ENCODE results near the gene CATSPER4. TPM values are rescaled to one million over a fixed set of nuclear protein-coding genes. Genes with fewer than 3 reads are reported as not detected.
"Not testable (repeated sequence)": the region's sequence is repeated elsewhere in the genome, so short reads cannot be mapped to it uniquely, and the experiment has no call there.

The CATSPER4 gene
- total RNA-seq, 1 donor from 2014 or later = not detected

DNA sequence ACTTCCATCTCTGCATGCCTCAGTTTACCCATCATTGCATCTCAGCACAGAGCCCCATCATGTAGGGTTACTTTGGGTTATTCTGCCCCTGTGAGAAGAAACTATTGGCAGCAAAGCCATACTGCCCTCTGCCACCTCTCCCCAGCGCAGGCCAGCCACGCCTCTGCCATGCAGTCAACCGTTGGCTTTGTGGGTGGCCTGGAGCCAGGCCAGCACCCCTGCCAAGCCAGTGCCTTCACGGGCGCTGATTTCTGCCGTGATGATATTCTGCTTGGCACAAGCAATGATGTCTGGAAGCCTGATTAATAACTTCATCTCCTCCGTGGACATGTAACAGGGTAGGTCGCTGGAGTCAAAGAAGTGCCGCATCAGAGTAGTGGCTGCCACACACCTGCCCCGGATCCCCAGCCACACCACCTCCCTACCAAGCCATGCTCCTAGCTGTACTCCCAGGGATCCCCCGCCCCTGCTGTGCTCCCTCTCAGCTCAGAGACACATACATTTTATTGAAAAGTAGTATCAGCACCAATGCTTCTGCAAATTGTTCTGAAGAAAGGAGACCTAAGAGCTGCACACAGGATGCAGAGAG is 28.6 kb downstream of the CATSPER4 start:
- no peak overlapping the region for H3K4me3 Mint-ChIP-seq
- H3K27ac Mint-ChIP-seq (ENCODE audit: unreplicated experiment) = no peak overlapping the region
- TF ChIP-seq, protein P1, sequence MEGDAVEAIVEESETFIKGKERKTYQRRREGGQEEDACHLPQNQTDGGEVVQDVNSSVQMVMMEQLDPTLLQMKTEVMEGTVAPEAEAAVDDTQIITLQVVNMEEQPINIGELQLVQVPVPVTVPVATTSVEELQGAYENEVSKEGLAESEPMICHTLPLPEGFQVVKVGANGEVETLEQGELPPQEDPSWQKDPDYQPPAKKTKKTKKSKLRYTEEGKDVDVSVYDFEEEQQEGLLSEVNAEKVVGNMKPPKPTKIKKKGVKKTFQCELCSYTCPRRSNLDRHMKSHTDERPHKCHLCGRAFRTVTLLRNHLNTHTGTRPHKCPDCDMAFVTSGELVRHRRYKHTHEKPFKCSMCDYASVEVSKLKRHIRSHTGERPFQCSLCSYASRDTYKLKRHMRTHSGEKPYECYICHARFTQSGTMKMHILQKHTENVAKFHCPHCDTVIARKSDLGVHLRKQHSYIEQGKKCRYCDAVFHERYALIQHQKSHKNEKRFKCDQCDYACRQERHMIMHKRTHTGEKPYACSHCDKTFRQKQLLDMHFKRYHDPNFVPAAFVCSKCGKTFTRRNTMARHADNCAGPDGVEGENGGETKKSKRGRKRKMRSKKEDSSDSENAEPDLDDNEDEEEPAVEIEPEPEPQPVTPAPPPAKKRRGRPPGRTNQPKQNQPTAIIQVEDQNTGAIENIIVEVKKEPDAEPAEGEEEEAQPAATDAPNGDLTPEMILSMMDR (conservative IDR thresholded peaks at IDR 0.05) = no peak
- H3K9me3 Mint-ChIP-seq = no peaks in the 10 kb centered on the region
- no peaks in the 10 kb centered on the region for H3K36me3 Mint-ChIP-seq (ENCODE audit: low read depth)
- peaks cover 8% of the 10 kb centered on the region for H3K4me1 Mint-ChIP-seq
- DNase-seq (ENCODE audit: low read depth, low spot score) = no peak
- H3K27me3 Mint-ChIP-seq (ENCODE audit: low read depth) = peaks cover 7% of the 10 kb centered on the region

DNA sequence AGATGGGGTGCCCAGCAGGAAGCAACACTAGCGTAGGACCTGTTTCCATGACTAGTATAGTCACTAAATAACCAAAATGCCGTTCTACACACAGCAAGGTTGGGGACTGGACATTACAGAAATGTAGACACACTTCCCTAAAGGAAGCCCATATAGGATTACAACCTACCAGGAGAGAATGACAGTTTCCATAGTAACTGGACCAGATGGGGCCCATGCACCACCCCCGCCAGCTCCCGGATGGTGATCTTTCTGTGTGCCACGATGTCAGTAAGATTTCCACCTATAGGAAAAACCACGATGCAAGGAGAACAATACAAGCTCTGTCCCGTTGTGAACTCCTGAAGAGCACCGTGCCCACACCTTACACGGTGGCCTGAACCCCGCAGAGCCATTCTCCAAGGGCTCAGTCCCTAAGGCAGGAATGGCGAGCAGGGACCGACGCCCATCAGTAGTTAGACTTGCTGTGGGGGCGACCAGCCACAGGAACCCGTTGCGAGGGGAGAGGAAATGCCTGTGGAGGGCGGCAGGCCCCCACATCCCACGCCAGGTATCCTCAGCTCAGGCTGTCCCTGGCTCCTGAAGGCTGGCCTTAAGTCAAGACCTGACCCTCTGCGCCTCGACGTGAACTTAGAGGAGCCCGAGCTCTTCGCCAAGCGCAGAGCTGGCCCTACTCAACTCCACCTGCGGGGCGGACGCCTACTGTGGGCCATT is 30.0 kb downstream of the CATSPER4 start:
- Mint-ChIP-seq H3K4me3 (no peak overlapping the region), H3K36me3 (ENCODE audit: low read depth) (no peaks in the 10 kb centered on the region), H3K27me3 (ENCODE audit: low read depth) (peaks cover 20% of the 10 kb centered on the region), H3K4me1 (peaks cover 8% of the 10 kb centered on the region), H3K9me3 (no peaks in the 10 kb centered on the region), H3K27ac (ENCODE audit: unreplicated experiment) (no peak overlapping the region)
- TF ChIP-seq, protein P1 (conservative IDR thresholded peaks at IDR 0.05) = no peak
- no peak for DNase-seq (ENCODE audit: low read depth, low spot score)

- Mint-ChIP-seq H3K27ac (ENCODE audit: unreplicated experiment) (no peak overlapping the region), H3K27me3 (ENCODE audit: low read depth) (peaks cover 27% of the 10 kb centered on the region), H3K4me3 (no peak overlapping the region), H3K4me1 (peaks cover 15% of the 10 kb centered on the region), H3K9me3 (no peaks in the 10 kb centered on the region), H3K36me3 (ENCODE audit: low read depth) (no peaks in the 10 kb centered on the region)
- no peak for DNase-seq (ENCODE audit: low read depth, low spot score)
- TF ChIP-seq, protein P1 (conservative IDR thresholded peaks at IDR 0.05) = no peak
Observed at GRCh38 chr1:26221094-26221493, 30.7 kb downstream of the CATSPER4 start.

GRCh38 chr1:26224606-26225005 is 34.2 kb downstream of the CATSPER4 start:
- no peak for DNase-seq (ENCODE audit: low read depth, low spot score)
- Mint-ChIP-seq H3K36me3 (ENCODE audit: low read depth) (no peaks in the 10 kb centered on the region), H3K27me3 (ENCODE audit: low read depth) (peaks cover 46% of the 10 kb centered on the region), H3K4me1 (peaks cover 15% of the 10 kb centered on the region), H3K27ac (ENCODE audit: unreplicated experiment) (no peak overlapping the region), H3K9me3 (no peaks in the 10 kb centered on the region), H3K4me3 (peak overlapping the region; percentile 31)
- TF ChIP-seq, protein P1 (conservative IDR thresholded peaks at IDR 0.05) = no peak

- peaks cover 10% of the 10 kb centered on the region for H3K4me1 Mint-ChIP-seq
- peak; percentile 63 for DNase-seq (ENCODE audit: low read depth, low spot score)
- no peaks in the 10 kb centered on the region for H3K36me3 Mint-ChIP-seq (ENCODE audit: low read depth)
- peak overlapping the region; percentile 75 for H3K4me3 Mint-ChIP-seq
- peaks cover 46% of the 10 kb centered on the region for H3K27me3 Mint-ChIP-seq (ENCODE audit: low read depth)
- H3K27ac Mint-ChIP-seq (ENCODE audit: unreplicated experiment) = no peak overlapping the region
- TF ChIP-seq, protein P1 (conservative IDR thresholded peaks at IDR 0.05) = no peak
- no peaks in the 10 kb centered on the region for H3K9me3 Mint-ChIP-seq
Observed at GRCh38 chr1:26225033-26225831, 34.8 kb downstream of the CATSPER4 start.

- H3K4me3 Mint-ChIP-seq; H3K36me3 Mint-ChIP-seq (ENCODE audit: low read depth); H3K27ac Mint-ChIP-seq (ENCODE audit: unreplicated experiment); DNase-seq (ENCODE audit: low read depth, low spot score); H3K9me3 Mint-ChIP-seq: not testable (repeated sequence)
- peaks cover 23% of the 10 kb centered on the region for H3K27me3 Mint-ChIP-seq (ENCODE audit: low read depth)
- H3K4me1 Mint-ChIP-seq = peaks cover 20% of the 10 kb centered on the region
Observed at GRCh38 chr1:26230682-26231081, 40.3 kb downstream of the CATSPER4 start.
